AG09319 (cell line): ENCODE measurements around the gene AIFM1.
A peak's percentile ranks its signal among the peaks of the same experiment; 100 is the strongest.

Source experiments
- DNase-seq: peaks from one replicate; pipeline ENCODE4 v3.0.0-alpha.2; 2010; ENCODE audit warnings: low read depth; ENCODE audit errors: extremely low read depth
- TF ChIP-seq, protein P1 (sequence below): IDR thresholded peaks from 2 replicates; pipeline ENCODE4 v1.5.1; 2011; ENCODE audit warnings: low read depth, mild to moderate bottlenecking, inconsistent platforms, low read length, moderate library complexity

Gene AIFM1

DNA sequence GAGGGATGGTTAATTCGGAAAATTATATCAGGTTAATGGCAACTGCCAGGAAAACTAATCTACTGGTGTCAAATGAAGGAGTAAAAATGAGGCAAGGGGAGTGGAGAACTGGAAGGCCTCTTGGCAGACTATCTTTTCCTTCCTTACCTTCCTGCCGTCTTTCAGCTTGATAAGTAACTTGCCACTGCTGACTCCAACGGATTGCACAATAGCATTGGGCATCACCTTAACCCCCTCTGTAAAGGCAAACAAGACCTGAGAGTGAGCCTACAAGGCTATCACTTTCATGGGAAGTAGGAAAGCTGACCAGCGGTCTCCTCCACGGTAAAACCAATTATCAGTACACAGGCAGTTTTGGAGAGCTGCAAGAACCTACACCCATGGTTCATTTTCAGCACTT, 29.1 kb downstream of the AIFM1 start:
- TF ChIP-seq, protein P1, sequence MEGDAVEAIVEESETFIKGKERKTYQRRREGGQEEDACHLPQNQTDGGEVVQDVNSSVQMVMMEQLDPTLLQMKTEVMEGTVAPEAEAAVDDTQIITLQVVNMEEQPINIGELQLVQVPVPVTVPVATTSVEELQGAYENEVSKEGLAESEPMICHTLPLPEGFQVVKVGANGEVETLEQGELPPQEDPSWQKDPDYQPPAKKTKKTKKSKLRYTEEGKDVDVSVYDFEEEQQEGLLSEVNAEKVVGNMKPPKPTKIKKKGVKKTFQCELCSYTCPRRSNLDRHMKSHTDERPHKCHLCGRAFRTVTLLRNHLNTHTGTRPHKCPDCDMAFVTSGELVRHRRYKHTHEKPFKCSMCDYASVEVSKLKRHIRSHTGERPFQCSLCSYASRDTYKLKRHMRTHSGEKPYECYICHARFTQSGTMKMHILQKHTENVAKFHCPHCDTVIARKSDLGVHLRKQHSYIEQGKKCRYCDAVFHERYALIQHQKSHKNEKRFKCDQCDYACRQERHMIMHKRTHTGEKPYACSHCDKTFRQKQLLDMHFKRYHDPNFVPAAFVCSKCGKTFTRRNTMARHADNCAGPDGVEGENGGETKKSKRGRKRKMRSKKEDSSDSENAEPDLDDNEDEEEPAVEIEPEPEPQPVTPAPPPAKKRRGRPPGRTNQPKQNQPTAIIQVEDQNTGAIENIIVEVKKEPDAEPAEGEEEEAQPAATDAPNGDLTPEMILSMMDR, result no peak
- no peak for DNase-seq

DNA sequence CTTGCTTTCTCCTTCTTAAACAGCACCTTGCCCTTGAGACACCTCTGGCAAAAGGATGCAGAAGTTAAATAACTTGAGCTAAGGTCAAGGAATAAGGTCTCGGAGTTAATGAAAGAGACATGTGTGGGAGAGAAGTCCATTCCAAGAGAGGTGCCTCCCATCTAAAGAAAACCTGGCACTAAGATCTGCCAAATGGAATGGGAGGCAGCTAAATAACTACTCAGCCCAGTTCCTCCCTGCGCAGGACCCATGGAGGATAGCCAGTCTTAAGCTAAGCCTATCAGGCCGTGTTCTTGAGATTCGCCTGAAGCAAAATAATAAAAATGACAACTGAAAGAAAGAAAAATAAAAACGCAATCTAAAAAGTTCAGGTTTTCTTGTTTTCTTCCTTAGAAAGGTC, 34.7 kb downstream of the AIFM1 start:
- no peak for DNase-seq
- TF ChIP-seq, protein P1, result no peak

DNA sequence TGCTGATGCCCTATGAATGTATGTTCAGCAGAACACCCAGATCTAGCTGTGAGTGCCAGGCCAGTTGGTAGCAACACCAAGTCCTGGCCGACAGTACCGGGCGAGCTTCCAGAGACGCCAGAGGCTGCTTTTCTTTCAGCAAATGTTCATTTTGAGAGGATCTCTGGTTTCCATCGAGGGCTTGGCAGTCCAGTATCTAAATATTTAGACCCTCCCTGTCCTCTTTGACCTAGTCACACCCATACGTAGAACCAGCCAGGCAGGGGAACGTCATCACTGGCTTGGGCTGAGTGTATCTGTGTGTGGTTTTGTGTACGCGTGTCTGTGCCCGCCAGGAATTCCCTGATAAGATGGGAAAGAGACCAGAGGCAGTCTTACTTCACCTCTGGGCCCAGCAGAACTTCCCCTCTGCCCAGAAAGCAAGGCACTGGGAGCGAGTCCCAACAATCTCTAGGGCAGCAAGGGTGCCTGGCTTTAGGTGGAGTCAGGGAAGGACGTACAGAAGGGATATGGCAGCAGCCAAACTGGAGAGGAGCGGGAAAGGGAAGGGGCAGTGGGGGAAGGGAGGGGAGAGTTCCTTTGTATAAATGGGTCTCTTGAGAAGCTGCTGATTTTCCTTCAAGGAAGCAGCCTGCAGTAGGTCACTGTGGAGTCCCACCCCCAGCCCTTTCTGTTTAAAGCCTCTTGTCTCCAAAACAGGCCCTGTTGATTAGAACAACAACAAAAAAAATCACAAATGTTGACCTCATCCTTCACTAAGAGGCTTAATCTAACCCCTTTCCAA, 40.4 kb downstream of the AIFM1 start:
- TF ChIP-seq, protein P1, result no peak

DNA sequence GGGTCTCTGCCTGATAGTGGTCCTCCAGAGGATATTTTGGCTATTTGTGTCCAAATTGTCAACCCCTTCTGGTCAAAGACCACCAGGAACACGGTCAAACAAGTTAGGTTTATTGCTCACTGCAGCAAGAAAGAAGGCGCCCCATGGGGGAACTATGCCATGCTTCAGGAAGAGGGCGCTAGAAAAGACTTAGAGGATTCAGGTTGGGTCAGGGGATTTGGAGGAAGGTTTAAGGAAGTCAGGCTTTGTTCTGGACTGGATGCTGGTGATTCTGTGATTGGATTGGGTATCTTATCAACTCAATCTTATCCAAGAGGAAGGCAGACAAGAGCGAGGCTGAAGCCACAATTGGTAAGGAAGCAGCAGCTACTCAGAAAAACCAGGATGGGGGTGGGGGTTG, 41.1 kb downstream of the AIFM1 start:
- TF ChIP-seq, protein P1, result no peak
- no peak for DNase-seq

More for the DNA sequence above, 40.4 kb downstream of the AIFM1 start:
- peak; percentile 56 for DNase-seq

DNA sequence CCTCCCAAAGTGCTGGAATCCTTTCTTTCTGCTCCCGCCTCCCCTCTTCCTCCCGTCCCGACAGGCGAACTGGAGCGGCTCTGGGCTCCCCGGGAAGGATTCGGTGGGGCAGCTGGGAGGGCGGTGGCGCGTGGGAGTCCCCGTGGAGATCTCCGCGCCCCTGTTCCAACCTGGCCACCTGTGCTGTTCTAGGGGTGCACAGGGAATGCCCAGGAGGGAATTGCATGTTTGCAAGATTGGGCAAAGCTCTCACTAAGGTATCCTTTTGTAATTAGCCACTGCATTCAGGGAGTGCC, 44.2 kb downstream of the AIFM1 start:
- TF ChIP-seq, protein P1, result no peak

DNA sequence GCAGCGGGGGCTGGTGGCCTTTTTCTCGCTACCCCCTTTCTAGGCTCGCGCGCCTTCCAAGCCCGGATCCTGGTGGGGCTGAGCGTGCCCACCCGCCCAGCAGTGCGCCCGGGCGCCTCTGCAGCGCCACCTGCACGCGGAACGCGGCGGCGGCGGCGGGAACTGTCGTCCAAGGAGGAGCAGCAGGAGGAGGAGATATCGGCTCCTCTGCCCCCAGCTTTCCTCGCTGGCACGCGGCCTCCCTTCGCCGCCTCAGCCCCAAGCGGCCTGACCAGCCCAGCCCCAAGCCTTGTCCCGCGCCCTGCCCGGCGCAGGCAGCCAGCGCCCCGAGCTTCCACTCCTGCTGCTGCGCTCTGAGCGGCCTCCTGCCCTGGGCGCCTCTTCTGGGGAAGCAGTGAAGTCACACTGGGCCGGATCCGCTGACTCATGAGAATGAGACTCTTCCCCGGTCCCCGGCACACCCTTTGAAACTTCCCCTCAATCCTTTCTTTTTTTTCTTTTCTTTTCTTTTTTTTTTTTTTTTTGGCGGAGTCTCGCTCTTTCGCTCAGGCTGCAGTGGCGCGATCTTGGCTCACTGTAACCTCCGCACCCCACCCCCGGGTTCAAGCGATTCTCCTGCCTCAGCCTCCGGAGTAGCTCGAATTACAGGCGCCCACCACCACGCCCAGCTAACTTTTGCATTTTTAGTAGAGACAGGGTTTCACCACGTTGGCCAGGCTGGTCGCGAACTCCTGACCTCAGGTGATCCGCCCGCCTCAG, 44.7 kb downstream of the AIFM1 start:
- no peak for DNase-seq
- TF ChIP-seq, protein P1, result peak; percentile 32

More for the DNA sequence above, 44.2 kb downstream of the AIFM1 start:
- no peak for DNase-seq

DNA sequence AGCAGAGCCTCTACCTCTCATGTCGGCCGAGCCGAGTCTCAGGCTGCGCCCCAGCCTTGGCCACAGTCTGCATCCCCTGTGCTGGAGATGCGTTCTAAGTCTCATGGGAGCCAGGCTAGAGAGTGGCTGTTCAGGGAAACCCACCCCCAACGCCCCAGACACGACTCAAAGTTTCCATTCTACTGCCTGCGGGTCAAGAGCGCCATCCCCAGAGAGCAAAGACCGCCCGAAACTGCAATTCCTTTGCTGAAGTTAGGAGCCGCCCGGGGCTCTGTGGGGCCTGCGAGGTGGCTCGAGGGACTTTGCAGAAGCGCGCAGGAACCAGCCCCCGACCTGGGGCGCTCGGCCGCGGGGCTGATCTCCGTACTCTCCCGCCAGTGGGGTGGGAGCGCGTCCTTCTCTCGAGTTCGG, 45.3 kb downstream of the AIFM1 start:
- DNase-seq, result no peak

More for the DNA sequence above, 45.3 kb downstream of the AIFM1 start:
- TF ChIP-seq, protein P1, result no peak
